ENCODE data around the gene SLC39A11.

Gene SLC39A11

GRCh38 chr17:72622661-72623433, 469.6 kb downstream of the SLC39A11 start:
- peaks cover 13% of the 10 kb centered on the region for H3K9me3 Mint-ChIP-seq
- no peak overlapping the region for H3K4me3 Mint-ChIP-seq
- no peak overlapping the region for H3K27ac Mint-ChIP-seq
- H3K36me3 Mint-ChIP-seq: no peaks in the 10 kb centered on the region
- ATAC-seq: no peak
- peaks cover 43% of the 10 kb centered on the region for H3K27me3 Mint-ChIP-seq
- H3K4me1 Mint-ChIP-seq: peaks cover 6% of the 10 kb centered on the region

DNA sequence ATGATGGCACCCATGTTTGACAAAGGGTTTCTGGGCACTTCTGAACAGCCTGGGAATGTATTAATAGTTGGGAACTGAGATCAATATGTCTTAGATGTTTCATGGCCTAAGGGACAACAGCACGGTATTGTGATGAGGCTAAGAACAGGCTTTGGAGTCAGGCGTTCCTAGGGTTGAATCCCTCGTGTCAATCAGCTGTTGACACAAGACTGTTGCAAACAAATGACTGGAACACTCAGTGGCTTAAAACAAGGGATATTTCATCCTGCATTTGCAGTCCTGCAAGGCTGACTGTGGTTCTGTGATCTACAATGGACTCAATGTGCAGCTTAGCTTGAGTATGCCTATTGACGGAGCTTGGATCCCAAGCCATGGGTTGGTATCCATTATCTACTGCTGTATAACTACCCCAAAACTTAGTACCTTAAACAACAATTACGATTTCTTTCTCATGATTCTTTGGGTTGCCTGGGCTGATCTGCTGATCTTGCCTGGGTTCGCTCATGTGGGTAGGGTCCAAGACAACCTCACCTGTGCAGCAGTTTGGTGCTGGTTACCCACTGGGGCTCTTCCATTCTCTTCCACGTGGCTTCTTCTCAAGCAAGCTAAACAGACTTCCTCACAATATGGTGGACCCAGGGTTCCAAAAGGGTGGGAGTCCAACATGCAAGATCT, 472.4 kb downstream of the SLC39A11 start:
- Mint-ChIP-seq H3K27ac (no peak overlapping the region), H3K36me3 (no peaks in the 10 kb centered on the region), H3K27me3 (peaks cover 63% of the 10 kb centered on the region)

DNA sequence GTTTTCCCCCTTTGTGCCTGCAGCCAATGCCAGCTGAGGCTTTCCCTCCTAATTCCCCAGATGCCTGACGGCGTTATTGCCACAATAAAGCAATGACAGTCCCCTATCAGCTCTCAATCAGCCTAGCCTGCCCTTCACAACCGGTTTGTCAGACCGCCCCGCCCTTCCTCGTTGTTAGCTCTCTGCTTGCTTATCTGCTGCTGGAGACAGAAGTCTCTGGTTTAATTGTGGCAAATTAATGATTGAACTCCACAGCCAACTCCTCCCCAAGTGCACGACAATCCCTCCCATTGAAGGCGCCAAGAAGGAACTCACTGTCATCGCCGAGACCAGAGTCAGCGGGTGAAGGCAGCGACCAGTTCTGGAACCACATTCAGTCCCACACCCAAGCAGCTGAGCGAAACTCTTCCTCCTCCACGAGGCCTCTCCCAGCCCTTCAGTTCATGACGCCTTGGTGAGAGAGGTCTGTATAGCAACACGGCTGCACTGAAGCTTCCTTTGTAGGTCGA, 474.4 kb downstream of the SLC39A11 start:
- no peak for ATAC-seq
- no peak overlapping the region for H3K4me3 Mint-ChIP-seq
- H3K36me3 Mint-ChIP-seq: no peaks in the 10 kb centered on the region
- H3K4me1 Mint-ChIP-seq: peaks cover 8% of the 10 kb centered on the region
- no peak overlapping the region for H3K27ac Mint-ChIP-seq
- H3K9me3 Mint-ChIP-seq: no peaks in the 10 kb centered on the region
- peaks cover 83% of the 10 kb centered on the region for H3K27me3 Mint-ChIP-seq

More for the DNA sequence above, 472.4 kb downstream of the SLC39A11 start:
- H3K9me3 Mint-ChIP-seq: peaks cover 5% of the 10 kb centered on the region
- H3K4me3 Mint-ChIP-seq: no peak overlapping the region
- H3K4me1 Mint-ChIP-seq: peaks cover 8% of the 10 kb centered on the region
- ATAC-seq: no peak

- no peak overlapping the region for H3K4me3 Mint-ChIP-seq
- no peak overlapping the region for H3K27ac Mint-ChIP-seq
- ATAC-seq: no peak
- peaks cover 83% of the 10 kb centered on the region for H3K27me3 Mint-ChIP-seq
- H3K4me1 Mint-ChIP-seq: peaks cover 8% of the 10 kb centered on the region
- no peaks in the 10 kb centered on the region for H3K36me3 Mint-ChIP-seq
- no peaks in the 10 kb centered on the region for H3K9me3 Mint-ChIP-seq
Observed at GRCh38 chr17:72617557-72617956, 474.9 kb downstream of the SLC39A11 start.

- Mint-ChIP-seq H3K4me1 (peaks cover 8% of the 10 kb centered on the region), H3K27ac (no peak overlapping the region), H3K4me3 (no peak overlapping the region), H3K27me3 (peaks cover 77% of the 10 kb centered on the region), H3K9me3 (no peaks in the 10 kb centered on the region), H3K36me3 (no peaks in the 10 kb centered on the region)
- ATAC-seq: no peak
Observed at GRCh38 chr17:72616447-72616846, 476.0 kb downstream of the SLC39A11 start.

DNA sequence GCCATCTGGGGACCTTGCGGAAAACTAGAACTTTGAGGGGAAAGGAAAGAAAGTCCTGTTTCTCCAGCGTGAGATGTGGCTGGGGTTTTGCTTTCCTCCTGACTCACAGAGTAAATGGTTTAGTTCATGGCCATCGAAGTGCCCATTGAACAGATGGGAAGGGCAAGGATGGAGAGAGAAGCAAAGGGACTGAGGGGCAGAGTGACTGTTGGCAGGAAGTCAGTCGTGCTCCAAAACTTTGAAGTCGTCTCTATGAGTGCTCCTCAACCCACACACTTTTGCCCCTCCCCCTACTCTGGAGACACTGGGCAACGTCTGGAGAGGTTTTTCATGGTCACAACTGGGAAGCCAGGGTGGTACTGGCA, 476.9 kb downstream of the SLC39A11 start:
- Mint-ChIP-seq H3K27me3 (peaks cover 74% of the 10 kb centered on the region), H3K4me1 (peaks cover 8% of the 10 kb centered on the region), H3K9me3 (no peaks in the 10 kb centered on the region), H3K36me3 (no peaks in the 10 kb centered on the region), H3K27ac (no peak overlapping the region), H3K4me3 (no peak overlapping the region)
- ATAC-seq: no peak

GRCh38 chr17:72614871-72615626, 477.4 kb downstream of the SLC39A11 start:
- peaks cover 8% of the 10 kb centered on the region for H3K4me1 Mint-ChIP-seq
- no peaks in the 10 kb centered on the region for H3K36me3 Mint-ChIP-seq
- H3K27ac Mint-ChIP-seq: no peak overlapping the region
- H3K4me3 Mint-ChIP-seq: no peak overlapping the region
- H3K27me3 Mint-ChIP-seq: peaks cover 73% of the 10 kb centered on the region
- no peaks in the 10 kb centered on the region for H3K9me3 Mint-ChIP-seq
- no peak for ATAC-seq

DNA sequence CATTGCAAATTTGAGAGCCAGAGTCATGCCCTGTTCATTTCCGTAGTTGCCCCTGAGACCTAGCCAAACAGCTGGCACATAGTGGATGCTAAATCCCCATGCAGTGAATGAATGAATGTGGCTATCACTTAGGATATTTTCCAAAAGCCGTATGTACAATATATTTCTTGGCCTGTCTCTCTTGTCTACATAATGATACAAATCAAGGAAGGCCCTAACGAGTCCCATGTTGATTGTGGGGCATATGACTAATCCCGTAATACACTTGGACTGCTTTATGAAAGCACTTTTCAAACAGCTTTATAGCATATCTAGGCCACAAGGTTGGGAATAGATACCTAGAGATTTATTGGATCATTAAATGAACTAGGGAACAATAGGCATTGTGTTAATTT, 478.0 kb downstream of the SLC39A11 start:
- Mint-ChIP-seq H3K27me3 (peaks cover 67% of the 10 kb centered on the region), H3K4me1 (peaks cover 8% of the 10 kb centered on the region), H3K9me3 (no peaks in the 10 kb centered on the region), H3K36me3 (no peaks in the 10 kb centered on the region), H3K27ac (no peak overlapping the region), H3K4me3 (no peak overlapping the region)
- no peak for ATAC-seq

DNA sequence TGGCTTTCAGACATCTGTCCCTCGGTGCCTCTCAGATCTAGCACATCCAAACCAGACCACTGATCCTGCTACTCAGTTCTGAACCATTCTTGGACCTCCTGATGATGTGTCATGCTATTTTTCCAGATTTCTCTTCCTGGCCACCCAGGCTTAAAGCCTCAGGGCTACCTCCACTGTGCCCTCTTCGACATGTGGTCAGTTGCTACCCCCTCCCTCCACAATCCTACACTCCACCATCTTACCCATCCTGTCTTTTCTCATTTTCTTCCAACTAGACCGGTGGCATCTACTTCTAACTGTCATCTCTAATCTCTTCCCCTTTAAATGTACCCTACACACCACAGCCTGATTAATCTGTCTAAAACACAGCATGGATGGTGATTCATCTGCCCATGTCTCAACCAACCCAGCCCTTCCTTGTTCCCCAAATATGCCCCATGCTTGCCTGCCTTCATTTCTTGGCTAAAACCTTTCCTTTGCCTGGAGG, 478.6 kb downstream of the SLC39A11 start:
- Mint-ChIP-seq H3K27ac (no peak overlapping the region), H3K27me3 (peaks cover 61% of the 10 kb centered on the region), H3K36me3 (no peaks in the 10 kb centered on the region), H3K4me3 (no peak overlapping the region), H3K4me1 (peaks cover 8% of the 10 kb centered on the region), H3K9me3 (no peaks in the 10 kb centered on the region)
- ATAC-seq: no peak

GRCh38 chr17:72613396-72613795, 479.1 kb downstream of the SLC39A11 start:
- H3K4me3 Mint-ChIP-seq: no peak overlapping the region

GRCh38 chr17:72611172-72611571, 481.3 kb downstream of the SLC39A11 start:
- no peak for ATAC-seq
- no peak overlapping the region for H3K4me3 Mint-ChIP-seq
- H3K4me1 Mint-ChIP-seq: no peaks in the 10 kb centered on the region
- peaks cover 13% of the 10 kb centered on the region for H3K9me3 Mint-ChIP-seq
- no peak overlapping the region for H3K27ac Mint-ChIP-seq
- peaks cover 37% of the 10 kb centered on the region for H3K27me3 Mint-ChIP-seq
- no peaks in the 10 kb centered on the region for H3K36me3 Mint-ChIP-seq

More at GRCh38 chr17:72613396-72613795, 479.1 kb downstream of the SLC39A11 start:
- peaks cover 3% of the 10 kb centered on the region for H3K9me3 Mint-ChIP-seq
- no peaks in the 10 kb centered on the region for H3K36me3 Mint-ChIP-seq
- peaks cover 57% of the 10 kb centered on the region for H3K27me3 Mint-ChIP-seq
- ATAC-seq: no peak
- H3K4me1 Mint-ChIP-seq: peaks cover 8% of the 10 kb centered on the region
- H3K27ac Mint-ChIP-seq: no peak overlapping the region

GRCh38 chr17:72609501-72609900, 483.0 kb downstream of the SLC39A11 start:
- Mint-ChIP-seq H3K36me3 (no peaks in the 10 kb centered on the region), H3K27ac (no peak overlapping the region), H3K9me3 (peaks cover 13% of the 10 kb centered on the region), H3K4me1 (no peaks in the 10 kb centered on the region), H3K4me3 (no peak overlapping the region), H3K27me3 (peaks cover 38% of the 10 kb centered on the region)
- ATAC-seq: no peak

GRCh38 chr17:72608436-72608835, 484.1 kb downstream of the SLC39A11 start:
- no peak for ATAC-seq
- Mint-ChIP-seq H3K27ac (no peak overlapping the region), H3K9me3 (peaks cover 13% of the 10 kb centered on the region), H3K4me3 (no peak overlapping the region), H3K27me3 (peaks cover 33% of the 10 kb centered on the region), H3K36me3 (no peaks in the 10 kb centered on the region), H3K4me1 (no peaks in the 10 kb centered on the region)

GRCh38 chr17:72606656-72607055, 485.8 kb downstream of the SLC39A11 start:
- Mint-ChIP-seq H3K36me3 (no peaks in the 10 kb centered on the region), H3K27me3 (peaks cover 30% of the 10 kb centered on the region), H3K27ac (no peak overlapping the region), H3K4me3 (no peak overlapping the region), H3K4me1 (no peaks in the 10 kb centered on the region), H3K9me3 (peaks cover 13% of the 10 kb centered on the region)
- ATAC-seq: no peak

- H3K36me3 Mint-ChIP-seq: no peaks in the 10 kb centered on the region
- peaks cover 41% of the 10 kb centered on the region for H3K27me3 Mint-ChIP-seq
- ATAC-seq: no peak
- H3K4me1 Mint-ChIP-seq: no peaks in the 10 kb centered on the region
- H3K9me3 Mint-ChIP-seq: peaks cover 13% of the 10 kb centered on the region
- no peak overlapping the region for H3K4me3 Mint-ChIP-seq
- no peak overlapping the region for H3K27ac Mint-ChIP-seq
Observed at GRCh38 chr17:72605543-72605942, 486.9 kb downstream of the SLC39A11 start.

Data from stimulated activated memory B cell treated with anti-CD40 and anti-IgM and Interleukin-4, amounts not matched to agents 10 μg/mL and 1 μg/mL and 100 μg/mL, for 72 hours (primary cell).